Stimulated activated CD8-positive, alpha-beta memory T cell treated with anti-CD3 and anti-CD28 coated beads, Interleukin-15, amount 100 ng/mL, for 1 hour (primary cell): Measurements from ENCODE around the gene HS6ST3.
"Not testable (repeated sequence)": the region's sequence is repeated elsewhere in the genome, so short reads cannot be mapped to it uniquely, and the experiment has no call there.

Source experiments
- DNase-seq: peaks from one replicate; pipeline ENCODE4 v3.0.0-alpha.2; 2020; ENCODE audit warnings: low read depth

HS6ST3 gene

DNA sequence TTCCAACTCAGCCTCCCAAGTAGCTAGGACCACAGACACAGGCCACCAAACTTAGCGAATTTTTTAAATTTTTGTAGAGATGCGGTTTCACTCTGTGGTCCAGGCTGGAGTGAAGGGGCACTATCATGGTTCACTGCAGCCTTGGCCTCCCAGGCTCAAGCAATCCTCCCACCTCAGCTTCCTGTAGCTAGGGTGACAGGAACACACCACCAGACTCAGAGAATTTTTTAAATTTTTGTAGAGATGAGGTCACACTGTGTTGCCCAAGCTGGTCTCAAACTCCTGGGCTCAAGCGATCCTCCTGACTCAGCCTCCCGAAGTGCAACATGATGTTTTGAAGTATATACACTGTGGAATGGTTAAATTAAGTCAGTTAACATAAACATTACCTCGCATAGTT, 640.8 kb downstream of the HS6ST3 start:
- no peak for DNase-seq

- no peak for DNase-seq
These were observed 644.6 kb downstream of the HS6ST3 start for GRCh38 chr13:96734499-96734898.

- no peak for DNase-seq
These were observed 651.9 kb downstream of the HS6ST3 start for GRCh38 chr13:96741779-96742178.

GRCh38 chr13:96743296-96744089, 653.6 kb downstream of the HS6ST3 start:
- no peak for DNase-seq

DNA sequence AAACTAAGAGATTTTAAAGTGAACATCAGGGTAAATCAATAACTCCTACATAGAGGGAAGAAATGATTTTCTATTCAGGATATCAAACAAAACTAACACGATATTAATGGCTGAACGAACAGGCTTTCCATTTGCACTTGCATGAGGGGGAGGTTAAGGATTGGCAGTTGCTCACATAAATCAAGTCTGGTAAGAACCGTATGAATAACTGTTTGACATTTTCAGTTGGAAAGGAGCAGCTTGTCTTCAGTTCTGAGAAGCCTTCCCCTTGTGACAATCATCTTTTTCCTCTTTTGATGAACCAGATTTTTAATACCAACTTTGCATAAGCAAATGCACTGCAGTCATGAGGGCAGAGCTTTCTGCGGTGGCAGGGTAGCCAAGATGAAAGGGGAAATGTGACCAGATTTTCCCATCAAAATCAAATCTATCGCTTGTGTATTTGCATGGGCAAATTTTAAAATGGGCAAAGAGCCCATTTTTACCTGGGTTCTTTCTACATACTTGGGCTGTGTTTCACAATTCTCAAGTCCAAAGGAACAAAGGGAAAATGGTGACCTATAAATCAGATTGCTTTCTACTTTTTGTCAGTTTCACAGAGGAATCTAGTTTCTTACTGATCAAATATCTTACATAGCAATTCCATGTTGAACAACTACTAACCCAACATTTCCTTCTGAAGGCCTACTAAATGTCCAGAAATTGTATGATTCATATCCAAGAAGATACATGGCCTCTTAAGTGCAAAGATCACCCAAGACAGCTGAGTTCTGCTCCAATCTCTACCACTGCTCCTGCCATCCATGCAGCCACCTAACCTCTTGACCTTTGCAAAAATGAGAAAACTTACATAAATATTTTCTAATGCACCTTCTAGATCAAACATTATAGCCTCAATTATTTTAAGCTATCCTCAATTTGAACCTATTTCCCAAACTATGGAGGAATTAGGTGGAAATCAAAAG, 654.7 kb downstream of the HS6ST3 start:
- DNase-seq, result no peak

- no peak for DNase-seq
These were observed 657.0 kb downstream of the HS6ST3 start for GRCh38 chr13:96746886-96747285.

DNA sequence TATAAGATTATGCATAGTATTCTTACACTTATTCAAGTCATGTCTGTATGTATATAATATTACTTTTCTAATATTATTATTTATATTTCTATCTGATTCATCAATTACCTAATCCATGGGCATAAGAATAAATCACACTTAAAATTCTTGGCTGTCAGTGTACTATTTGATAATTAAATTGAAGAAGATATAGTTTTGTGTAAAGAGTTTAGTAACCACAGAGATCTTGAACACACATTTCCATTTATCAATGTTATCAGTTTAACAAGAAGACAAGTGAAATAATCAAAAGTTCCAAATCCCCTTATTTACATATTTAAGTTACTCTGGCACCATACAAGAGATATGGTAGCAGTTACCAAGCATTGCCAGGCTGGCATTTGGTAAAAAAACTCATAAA, 659.9 kb downstream of the HS6ST3 start:
- no peak for DNase-seq

- DNase-seq, result no peak
These were observed 661.2 kb downstream of the HS6ST3 start for GRCh38 chr13:96751089-96751488.

GRCh38 chr13:96762876-96763275, 673.0 kb downstream of the HS6ST3 start:
- DNase-seq, result no peak

GRCh38 chr13:96766306-96766705, 676.4 kb downstream of the HS6ST3 start:
- DNase-seq, result no peak

GRCh38 chr13:96768524-96768923, 678.6 kb downstream of the HS6ST3 start:
- DNase-seq, result no peak

DNA sequence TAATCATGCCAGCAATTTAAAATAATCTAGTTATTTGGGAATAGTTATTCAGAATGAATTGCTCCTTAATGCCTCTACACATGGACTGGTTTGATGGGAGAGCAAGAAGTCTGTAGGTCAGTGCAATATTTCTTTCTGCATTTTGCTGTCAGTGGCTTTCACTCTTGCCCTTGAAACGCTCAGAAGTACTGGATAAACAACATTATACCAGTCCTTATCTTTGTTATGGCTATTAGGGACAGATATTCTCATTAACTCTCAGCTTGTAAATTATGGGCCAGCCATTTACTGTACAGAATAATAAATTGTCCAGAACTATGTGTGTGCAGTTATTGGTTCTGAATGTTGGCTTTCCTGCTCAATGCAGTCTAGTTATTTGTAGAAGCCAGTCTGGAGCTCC, 680.0 kb downstream of the HS6ST3 start:
- DNase-seq, result no peak

DNA sequence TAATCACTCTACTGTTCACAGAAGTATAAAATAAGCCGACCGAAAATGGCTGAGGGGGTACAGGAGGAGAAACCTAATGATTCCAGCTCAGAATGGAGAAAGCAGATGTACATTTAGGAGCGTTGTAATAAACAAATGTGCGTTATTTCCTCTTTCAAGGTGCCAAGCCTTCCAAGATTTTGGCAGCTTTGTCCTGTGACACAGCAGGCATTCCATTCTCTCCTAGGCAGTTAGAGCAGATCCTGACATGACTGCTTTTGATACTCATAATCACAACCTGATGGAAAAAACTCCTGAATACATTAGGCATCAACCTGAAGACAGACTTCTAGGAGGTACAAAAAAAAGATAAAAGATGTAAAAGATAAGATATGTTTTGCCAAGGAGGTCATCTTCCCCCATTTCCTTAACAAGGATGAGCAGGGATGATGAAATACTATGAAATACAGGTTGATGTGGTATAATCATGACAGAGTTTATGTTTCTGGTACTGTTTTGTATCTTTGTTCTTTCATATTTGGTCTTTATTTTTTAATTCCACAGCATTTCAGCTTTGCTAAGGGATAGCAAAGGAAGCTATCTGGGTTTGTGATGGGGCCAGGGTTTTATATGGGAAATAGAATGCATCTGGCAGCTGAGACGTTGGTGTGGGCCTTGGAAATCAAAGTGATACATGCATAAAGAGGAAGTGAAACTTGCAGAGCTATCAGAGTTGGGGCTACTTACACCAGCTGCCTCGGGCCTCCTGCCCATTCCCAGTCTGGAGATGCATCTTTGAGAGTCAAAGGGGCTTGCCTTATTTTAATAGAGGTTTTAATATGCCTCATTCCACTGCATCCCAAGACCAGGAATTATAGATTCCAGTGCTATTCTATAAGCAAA, 681.8 kb downstream of the HS6ST3 start:
- no peak for DNase-seq

GRCh38 chr13:96772426-96772825, 682.5 kb downstream of the HS6ST3 start:
- DNase-seq, result no peak

GRCh38 chr13:96778302-96778701, 688.4 kb downstream of the HS6ST3 start:
- not testable (repeated sequence) for DNase-seq

- DNase-seq, result no peak
These were observed 689.8 kb downstream of the HS6ST3 start for GRCh38 chr13:96779691-96780090.

DNA sequence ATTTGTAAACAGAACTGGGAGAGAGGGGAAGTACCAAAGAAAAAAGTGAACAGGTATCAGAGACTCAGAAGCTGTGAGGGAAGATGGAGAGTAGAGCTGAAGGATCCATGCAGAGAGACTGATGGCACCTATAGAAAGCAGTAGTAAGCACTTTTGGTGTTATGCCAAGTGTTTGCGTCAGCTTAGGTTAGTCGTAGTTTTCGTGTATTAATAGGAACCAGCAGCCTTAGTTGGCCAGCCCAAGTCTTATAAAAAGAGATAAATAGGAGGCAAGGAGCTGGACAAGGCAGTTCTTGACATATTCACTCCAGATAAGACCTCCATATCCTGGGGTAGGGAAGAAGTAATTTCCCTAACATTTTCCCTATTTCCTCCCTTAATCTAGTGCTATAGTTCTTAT, 690.2 kb downstream of the HS6ST3 start:
- DNase-seq, result no peak

GRCh38 chr13:96781141-96781540, 691.2 kb downstream of the HS6ST3 start:
- DNase-seq, result no peak

DNA sequence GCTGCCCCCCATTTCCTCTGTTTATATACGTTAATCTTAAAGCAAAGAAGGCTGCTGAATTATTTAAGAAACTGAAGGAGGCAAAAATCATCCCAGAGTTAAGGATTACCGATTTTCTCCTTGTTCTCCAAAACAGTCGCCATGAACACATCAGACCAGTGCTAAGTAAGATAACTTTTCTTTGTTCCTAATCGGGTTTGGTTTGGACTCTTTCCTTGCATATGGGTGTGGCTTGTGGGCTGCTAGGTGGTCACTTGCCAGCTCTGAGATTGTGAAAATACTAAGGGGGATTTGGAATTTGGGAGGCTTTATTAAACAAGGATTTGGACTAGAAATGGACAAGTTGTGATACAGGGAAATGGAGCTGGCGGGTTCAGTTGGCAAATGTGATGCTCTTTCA, 692.3 kb downstream of the HS6ST3 start:
- no peak for DNase-seq

DNA sequence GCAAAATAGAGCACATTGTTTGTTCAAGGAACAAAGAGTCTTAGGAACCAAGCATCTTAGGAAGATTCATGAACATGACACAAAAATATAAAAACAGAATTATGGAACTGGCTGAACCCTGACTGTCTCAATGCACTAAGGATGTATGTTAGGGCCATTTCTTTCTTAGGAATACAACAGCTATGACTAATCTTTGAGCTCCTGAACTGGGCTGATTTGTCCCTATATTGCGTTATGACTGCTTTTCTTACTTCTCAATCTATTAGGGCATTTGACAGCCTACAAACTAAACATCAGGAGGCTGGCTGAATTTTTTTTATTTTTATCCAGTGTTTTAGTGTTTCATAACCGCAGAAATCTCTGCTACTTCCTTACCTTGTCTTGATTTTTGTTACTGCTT, 693.1 kb downstream of the HS6ST3 start:
- no peak for DNase-seq

DNA sequence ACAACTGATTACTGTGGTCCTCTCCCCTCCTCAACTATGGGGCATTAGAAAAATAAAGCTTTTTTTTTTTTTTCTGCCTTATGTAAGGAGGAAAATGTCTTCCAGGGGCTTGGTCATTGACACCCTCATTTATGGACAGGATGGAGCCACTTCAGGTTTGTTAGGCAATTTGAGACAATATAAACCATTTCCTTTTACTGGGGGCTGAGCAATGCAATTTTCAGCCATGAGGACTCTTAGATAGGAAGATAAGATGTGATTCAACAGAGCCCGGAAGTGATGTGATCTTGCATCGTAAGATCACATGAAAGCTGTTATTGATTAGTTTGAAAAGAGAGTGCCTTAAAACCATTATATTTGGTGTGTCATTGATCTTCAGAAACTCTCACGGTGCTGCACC, 693.6 kb downstream of the HS6ST3 start:
- DNase-seq, result no peak

DNA sequence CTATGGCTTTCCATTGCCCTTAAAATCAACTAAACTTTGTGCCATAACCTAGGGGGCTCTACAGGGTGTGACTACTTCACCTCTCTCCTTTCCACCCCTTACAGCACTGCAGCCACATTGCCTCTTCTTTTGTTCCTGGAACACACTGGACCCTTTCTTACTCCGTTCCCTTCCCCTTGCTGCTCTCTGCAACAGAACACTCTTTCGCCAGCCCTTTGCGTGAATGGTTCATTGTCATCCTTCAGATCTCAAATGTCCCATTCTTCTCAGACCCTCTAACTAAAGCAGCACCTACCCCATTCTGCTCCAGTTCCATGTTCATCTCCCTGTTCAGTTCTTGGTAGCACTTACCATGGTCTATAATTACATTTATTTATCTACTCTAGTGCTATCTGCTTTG, 696.1 kb downstream of the HS6ST3 start:
- DNase-seq, result no peak
